NCI-H1048 (cell line): ENCODE measurements around the gene SFMBT1.
"Not testable (repeated sequence)": the region's sequence is repeated elsewhere in the genome, so short reads cannot be mapped to it uniquely, and the experiment has no call there.

Experiments used
- DNase-seq: peaks from one replicate; lab custom pipeline; 2025; lab: John Stamatoyannopoulos, UW

Gene SFMBT1

GRCh38 chr3:53038679-53039375 is 7.0 kb downstream of the SFMBT1 start:
- DNase-seq: no peak

- no peak for DNase-seq
These were observed 9.9 kb downstream of the SFMBT1 start for GRCh38 chr3:53035825-53036619.

- DNase-seq: not testable (repeated sequence)
These were observed 10.9 kb downstream of the SFMBT1 start for GRCh38 chr3:53035018-53035417.

- not testable (repeated sequence) for DNase-seq
These were observed 11.5 kb downstream of the SFMBT1 start for GRCh38 chr3:53034411-53034810.

GRCh38 chr3:53032609-53033008 is 13.3 kb downstream of the SFMBT1 start:
- DNase-seq: no peak

GRCh38 chr3:53030619-53031449 is 15.0 kb downstream of the SFMBT1 start:
- DNase-seq: no peak

GRCh38 chr3:53028641-53029040 is 17.2 kb downstream of the SFMBT1 start:
- DNase-seq: no peak

GRCh38 chr3:53027254-53027844 is 18.5 kb downstream of the SFMBT1 start:
- DNase-seq: no peak

GRCh38 chr3:53026382-53027162 is 19.3 kb downstream of the SFMBT1 start:
- no peak for DNase-seq

- DNase-seq: no peak
These were observed 21.6 kb downstream of the SFMBT1 start for GRCh38 chr3:53024315-53024714.

GRCh38 chr3:53023072-53023823 is 22.6 kb downstream of the SFMBT1 start:
- no peak for DNase-seq

- no peak for DNase-seq
These were observed 23.2 kb downstream of the SFMBT1 start for GRCh38 chr3:53022647-53023046.

- no peak for DNase-seq
These were observed 29.6 kb downstream of the SFMBT1 start for GRCh38 chr3:53016236-53016635.

- no peak for DNase-seq
These were observed 34.5 kb downstream of the SFMBT1 start for GRCh38 chr3:53011324-53011723.

- no peak for DNase-seq
These were observed 35.9 kb downstream of the SFMBT1 start for GRCh38 chr3:53009826-53010539.

GRCh38 chr3:53008932-53009331 is 36.9 kb downstream of the SFMBT1 start:
- DNase-seq: no peak

GRCh38 chr3:53005854-53006513 is 39.9 kb downstream of the SFMBT1 start:
- no peak for DNase-seq

- no peak for DNase-seq
These were observed 40.5 kb downstream of the SFMBT1 start for GRCh38 chr3:53005338-53005737.

GRCh38 chr3:53003320-53003719 is 42.6 kb downstream of the SFMBT1 start:
- no peak for DNase-seq
